HG03103 (cell line): ENCODE data around the gene RUNX2.

Experiments used
- ATAC-seq: cut with Tn5 transposase; IDR thresholded peaks from one replicate; pipeline ENCODE4 v1.9.1; 2021; ENCODE audit warnings: low read depth; ENCODE audit not compliant: unreplicated experiment

RUNX2 gene

DNA sequence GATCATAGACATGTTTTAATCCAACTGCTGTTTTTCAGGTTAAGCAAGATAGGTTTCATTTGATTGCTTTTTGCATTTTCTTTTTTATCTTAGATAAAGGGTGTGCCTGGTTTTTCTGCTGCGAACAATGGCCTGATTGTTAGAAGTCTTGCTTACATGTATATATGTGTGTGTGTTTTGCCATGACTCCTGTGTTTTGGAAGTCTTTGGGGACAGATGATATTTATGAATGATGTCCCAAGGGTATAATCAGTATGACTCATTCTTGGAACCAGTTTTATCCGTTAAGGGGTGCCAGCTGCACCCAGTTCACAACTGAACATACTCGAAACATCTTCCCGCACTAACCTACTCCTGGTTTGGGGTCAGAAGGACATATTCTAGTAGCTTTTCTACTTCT, 279.7 kb downstream of the RUNX2 start:
- no peak for ATAC-seq

DNA sequence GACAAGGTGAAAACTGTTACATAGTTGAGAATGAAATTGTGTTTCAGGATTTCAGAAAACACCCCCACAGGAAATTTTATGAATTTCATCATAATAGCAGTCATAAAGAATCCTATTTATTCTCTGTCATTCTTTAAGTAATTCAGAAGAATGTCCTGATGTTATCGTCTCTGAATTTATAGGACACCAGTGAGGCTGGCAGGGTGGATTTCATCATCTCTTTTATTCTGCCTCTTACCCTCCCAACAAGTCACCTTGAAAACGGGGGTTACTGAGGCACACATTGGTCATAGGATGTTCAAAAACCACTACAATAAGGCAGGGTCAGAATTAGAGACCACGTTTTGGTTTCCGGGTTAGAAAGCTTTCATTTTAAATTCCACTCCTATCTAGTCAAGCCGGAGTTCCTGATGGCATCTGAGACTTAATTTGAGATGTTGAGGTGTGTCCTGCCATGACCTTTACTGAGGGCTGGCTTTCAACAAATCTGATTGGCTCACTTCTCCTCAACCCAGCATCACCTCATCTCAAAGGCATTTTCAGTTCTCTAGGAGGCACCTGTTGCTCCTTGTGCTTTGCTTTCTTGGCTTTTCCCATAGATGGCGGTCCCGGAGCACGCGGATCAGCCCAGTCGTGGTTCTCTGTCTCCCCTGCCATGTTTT, 280.3 kb downstream of the RUNX2 start:
- no peak for ATAC-seq

DNA sequence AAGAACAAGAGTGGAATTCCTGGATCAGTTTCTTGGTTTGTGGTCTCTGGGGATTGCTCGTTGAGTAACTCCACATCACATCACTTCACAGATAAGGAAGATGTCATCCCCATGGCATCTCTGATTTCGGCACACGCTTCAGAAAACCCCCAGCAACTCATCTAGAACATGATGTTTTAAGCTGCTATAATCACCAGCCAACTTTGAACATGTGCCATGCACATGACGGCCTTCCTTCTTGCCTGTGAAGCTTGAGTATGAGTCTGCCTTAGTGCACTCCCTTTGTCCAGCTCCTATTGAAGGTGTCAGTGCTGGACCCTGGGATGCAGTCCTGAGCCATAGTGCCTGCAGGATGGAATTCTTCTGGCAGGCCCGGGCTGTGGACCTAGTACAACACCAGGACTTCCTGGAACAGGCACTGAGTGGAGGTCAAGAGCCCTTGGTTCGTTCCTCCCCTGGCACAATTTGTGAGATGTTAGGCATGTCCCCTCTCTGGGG, 281.1 kb downstream of the RUNX2 start:
- no peak for ATAC-seq

DNA sequence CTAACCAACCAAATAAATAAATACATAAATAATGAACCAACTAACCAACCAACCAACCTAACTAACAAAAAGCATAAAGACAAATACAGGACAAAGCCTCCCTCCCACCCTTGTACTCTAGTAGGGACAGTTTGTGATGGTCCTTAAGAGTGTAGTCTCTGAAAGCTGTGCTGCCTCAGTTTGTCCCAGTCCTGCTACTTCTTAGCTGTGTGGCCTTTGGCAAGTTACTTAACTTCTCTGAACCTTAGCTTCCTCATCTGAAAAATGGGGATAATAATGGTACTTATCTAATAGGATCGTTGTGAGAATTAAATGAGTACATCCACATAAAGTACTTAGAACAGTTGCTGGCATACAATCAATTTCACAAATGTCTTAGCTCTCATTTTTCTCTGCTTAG, 282.2 kb downstream of the RUNX2 start:
- no peak for ATAC-seq

DNA sequence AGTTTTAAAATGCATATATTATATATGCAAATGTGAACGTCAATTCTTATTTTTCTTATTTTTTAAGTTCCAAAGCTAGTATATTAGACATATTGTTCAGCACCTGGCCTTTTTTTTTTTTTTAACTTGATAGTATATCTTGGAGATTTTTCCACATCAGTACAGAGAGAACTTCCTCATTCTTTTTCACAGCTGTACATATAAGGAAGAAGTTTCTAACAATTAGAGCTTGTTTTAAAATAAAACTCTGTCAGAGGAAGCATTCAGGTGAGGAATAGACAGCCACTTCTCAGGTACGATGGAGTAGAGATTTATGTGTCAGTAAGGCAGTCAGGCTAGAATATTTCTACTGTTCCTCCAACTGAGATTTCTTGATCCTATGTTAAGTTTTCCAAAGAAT, 282.7 kb downstream of the RUNX2 start:
- ATAC-seq = no peak

DNA sequence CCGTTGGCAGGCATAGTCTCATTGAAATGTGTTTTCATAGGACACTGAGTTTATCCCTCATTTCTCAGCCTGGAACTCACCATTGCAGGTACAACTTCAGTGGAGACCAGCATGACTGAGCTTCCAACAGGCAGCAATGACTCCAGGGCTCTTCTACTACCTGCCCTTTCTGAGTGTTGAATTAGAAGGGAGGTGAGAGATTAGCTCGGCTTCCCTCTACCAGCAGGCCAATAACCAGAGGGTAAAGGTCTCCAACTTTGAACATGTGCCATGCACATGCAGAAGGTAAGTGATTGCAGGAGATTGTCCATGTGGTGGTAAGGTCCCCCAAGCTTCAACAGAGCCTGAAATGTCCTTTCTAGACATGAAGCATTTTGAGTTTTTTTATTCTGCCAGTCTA, 283.4 kb downstream of the RUNX2 start:
- no peak for ATAC-seq

DNA sequence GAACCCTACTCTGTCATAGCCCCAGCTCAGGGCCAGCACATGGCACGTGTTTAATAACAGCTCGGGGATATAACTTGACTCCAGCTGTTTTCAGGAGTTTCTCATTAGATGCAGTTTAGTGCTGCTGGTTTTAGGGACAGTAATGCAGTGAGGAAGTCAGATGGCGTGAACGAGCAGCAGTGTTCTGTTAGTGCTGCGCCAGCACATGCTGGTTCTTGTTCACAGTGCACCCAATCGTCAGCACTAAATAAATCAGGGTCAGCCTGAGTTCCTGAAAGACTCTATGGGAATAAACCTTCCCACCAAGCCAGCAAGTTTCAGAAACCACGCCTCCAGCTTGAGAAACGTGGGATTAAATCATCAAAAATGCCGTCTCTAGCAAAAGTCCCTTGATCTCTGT, 285.5 kb downstream of the RUNX2 start:
- ATAC-seq = no peak

DNA sequence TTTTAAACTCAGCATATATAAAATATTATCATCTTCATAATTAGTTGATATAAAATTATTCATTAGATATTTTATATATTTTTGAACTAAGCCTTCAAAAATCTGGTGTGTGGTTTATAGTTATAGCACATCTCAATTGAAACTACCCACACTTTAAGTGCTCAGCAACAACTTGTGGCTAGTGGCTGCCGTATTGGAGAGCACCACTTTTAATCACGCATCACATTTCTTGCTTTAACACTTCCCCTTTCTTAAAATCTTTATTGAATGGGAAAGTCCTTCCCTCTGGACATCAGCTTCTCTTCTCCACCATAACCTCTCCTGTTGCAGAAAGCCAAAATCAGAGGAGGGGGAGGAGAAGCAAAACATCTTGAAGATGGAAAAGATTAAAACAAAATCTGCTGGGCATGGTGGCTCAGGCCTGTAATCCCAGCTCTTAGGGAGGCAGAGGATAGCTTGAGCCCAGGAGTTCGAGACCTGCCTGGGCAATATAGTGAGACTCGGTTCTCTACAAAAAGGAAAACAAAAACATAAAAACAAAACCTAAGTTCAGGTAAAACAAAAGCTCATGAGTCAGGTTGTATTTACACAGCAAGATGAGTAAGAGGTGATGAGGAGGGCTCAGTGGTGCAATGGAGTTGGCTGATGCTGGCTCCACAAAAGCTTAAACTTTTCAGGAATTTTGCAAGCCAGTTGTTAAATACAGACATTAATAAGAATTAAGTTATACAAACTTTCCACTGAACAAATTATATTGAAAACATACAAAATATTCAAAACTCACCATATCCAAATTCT, 286.6 kb downstream of the RUNX2 start:
- no peak for ATAC-seq

DNA sequence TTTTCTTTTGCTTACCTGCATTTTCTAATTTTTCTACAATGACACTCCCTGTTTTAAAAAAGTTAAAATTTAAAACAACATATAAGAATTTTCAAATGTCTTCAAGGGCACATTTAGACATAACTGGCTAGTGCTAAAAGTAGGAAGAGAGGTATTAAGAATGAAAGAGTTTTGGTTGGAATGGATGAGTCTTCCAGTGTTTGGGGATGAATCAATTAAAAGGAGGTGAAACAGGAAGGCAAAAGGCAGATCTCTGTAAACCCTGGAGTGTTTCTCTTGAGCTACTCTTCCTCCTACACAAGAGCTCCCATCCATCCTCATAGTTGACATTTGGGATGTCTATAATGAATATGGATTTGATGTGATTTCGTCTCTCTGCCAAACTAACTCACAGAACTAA, 288.1 kb downstream of the RUNX2 start:
- ATAC-seq = no peak

DNA sequence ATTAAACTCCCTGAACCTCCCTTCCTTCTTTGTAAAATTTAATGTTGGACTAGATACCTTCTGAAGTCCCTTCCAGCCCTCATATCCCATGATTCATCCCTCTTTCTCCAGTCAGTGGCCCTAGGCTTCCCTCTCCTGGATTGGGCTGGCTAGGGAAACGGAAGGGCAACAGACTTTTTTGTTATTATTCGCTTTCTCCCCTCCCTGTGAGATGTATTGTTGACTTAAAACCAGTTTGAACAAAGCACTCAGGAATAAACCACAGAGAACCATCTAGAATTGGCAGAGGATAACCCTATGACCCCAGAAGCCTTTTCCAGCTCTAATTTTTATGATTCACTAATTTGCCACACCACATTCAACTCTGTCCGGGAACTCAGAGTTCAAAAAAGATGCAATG, 289.3 kb downstream of the RUNX2 start:
- no peak for ATAC-seq

DNA sequence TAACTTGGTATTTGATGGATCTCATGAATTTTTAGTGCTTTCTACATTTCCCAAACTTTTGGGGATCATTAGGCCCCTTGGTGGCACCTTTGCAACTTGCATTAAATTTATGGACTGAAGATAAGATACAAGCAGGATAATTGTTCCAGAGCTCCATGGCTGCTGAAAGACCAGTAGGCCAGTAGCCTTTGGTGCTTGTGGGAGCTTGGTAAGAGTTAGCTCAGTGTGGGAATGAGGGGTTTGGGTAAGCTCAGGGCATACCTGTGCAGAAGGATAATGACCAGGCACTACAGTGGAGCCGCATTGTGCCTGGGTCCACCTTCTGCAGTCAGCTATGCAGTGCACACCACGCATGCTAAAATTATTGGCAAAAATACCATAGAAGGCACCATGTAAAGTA, 290.1 kb downstream of the RUNX2 start:
- no peak for ATAC-seq

DNA sequence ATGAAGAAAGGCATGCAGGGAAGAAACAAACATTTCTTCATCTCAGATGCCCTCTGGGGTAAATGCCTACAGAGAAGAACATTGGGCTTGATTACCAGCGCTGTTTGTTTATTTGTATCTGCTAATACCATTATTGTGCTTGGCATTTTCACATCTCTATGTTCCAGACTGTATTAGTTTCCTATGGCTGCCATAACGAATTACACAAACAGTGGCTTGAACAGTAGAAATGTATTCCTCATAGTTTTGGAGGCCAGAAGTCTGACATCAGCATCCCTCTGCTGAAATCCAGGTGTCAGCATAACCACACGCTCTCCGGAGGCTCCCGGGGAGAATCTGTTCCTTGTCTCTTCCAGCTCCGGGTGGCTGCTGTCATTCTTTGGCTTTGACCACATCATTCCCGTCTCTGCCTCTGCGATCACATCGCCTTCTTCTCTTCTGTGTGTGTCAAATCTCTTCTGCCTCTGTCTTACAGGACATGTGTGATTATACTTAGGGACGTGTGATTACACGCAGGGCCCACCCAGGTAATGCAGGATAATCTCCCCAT, 291.2 kb downstream of the RUNX2 start:
- no peak for ATAC-seq

DNA sequence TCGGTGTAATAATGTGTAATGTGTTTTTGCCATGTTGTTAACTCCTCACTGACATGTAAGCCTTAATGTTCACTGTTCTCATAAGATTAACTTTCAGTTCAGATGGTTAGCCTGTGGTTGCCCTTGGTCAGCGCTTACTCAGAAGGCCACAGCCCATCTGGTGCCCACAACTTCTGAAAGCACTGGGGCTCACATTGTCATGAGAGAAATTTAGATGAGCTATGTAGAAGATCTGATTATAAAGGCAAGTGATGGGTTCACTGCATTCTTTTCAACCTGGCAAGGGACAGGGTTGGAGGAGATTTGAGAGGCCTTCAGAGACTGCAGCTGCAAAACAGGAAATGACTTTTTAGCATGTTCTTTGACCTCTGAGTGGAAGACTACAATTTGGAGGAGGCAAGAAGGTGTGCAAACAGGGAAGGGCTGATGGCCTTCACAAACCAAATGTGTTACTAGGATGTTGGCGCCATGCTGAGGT, 291.9 kb downstream of the RUNX2 start:
- no peak for ATAC-seq

DNA sequence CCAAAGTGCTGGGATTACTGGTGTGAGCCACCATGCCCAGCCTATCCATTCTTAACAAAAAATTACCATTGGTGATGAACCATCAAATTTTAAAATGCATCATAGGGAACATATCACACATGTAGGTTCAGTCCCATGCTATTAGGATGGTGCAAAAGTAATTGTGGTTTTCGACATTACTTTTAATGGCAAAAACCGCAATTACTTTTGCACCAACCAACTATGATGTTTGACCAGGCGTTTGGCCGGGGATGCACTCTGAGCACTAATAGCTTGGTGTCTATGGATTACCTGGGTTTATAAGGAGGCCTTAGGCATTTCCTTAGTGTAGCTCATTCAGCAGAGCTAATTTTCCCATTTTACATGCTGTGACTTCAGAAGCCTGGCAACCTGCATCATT, 296.1 kb downstream of the RUNX2 start:
- no peak for ATAC-seq

DNA sequence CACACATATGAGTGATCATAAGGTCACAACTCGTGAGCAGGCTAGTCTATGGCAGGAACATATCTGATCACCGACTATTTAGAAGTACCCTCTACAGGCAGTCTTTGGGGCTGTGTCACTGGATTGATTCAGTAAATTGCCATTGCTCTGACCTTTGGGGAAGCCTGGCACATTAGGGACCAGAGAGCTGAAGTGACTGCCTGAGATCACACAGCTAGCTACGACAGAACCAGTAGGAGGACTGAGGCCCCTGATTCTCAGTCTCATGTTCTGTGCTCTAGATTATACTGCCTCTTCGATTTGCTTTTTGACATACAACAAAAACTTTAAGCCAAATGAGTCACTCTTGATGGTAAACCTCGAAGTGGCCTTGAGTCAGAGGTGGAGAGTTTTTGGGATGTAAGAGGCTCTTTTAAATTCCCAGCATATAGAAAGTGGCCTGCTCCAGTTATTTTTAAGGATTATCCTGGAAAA, 297.1 kb downstream of the RUNX2 start:
- no peak for ATAC-seq

DNA sequence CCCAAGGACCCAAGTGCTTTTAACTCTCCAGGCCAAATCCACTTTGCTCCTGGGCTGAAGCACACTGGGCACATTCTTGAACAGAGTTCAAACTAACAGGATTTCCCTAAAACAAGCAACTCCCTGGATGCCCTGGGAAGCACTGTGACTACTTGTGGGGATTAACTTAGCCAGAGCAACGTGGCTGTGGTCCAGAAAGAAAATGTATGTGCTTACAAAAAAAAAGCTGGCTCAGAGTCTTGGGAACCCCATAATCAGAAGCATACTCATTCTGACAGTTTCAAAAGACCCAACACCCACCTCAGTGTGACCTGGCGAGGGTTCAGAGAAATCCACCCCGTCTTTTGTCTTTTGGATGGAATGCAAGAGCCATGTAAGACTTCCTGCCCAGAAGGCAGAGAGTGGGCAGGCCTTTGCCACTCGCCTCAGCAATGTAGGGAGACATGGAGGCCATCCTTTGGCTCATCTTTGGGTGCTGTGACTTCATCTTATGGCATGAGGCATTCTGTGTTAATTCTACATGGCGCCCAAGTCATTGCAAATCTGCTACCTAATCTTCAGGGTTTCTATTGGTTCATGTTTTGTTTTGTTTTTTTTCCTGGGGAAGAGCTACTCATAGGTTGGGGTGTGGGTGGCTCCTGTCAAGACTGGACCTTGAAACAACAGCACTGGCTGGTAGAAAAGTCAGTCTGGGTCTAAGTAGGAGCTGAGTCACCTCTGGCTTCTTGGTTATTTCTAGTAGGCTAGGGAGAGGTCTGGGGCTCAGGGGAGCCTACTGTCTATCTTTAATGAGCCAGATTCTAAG, 298.2 kb downstream of the RUNX2 start:
- no peak for ATAC-seq

DNA sequence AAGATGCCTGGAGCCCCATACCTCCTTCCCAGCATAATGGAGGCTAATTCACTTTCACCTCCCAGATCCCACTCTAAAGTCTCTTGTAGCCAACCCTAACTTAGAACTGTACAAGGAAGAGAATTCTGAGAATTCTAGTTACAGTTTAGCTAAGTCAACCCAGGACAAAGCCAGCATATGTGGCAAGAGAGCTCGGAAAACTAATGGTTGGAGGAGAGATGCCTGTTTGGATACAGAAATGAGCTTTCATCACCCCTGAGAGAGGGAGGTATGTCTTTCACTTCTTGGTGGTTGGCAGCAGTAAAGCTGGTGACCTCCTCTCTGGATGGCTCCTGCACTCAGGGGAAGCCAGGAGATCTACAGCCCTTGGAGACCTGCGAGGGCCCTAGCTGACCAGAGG, 302.2 kb downstream of the RUNX2 start:
- ATAC-seq = no peak

DNA sequence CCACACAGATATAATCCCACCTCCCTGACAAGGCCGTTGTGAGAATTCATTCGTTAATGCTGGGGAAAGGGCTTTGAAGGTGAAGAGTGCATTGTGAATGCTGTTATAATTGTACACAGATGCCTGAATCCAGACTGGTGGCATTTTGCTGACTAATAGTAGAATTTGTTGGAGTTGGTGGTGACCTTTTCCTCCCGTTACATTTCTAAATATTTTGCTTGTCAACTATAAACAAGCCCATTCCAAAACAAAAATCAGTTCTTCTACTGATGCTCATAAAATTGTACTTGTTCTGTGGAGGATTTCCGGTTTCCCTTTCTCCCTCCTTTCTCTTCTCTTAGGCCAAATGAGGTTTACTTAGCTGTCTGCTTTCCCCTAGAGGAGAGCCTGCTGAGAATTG, 302.7 kb downstream of the RUNX2 start:
- no peak for ATAC-seq

DNA sequence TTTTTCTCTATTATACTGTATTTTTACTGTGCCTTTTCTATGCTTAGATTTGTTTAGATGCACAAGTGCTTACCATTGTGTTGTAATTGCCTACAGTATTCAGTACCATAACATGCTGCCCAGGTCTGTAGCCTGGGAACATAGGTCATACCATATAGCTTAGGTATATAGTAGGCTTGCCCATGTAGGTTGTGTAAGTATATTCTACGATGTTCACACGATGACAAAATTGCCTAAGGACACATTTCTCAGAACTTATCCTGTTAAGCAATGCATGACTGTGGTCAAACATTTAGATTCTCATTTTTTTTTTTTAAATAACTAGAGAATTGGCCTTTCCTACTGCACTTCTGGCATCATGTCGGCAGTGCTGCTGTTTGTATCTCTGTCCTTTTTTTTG, 303.3 kb downstream of the RUNX2 start:
- ATAC-seq = no peak

DNA sequence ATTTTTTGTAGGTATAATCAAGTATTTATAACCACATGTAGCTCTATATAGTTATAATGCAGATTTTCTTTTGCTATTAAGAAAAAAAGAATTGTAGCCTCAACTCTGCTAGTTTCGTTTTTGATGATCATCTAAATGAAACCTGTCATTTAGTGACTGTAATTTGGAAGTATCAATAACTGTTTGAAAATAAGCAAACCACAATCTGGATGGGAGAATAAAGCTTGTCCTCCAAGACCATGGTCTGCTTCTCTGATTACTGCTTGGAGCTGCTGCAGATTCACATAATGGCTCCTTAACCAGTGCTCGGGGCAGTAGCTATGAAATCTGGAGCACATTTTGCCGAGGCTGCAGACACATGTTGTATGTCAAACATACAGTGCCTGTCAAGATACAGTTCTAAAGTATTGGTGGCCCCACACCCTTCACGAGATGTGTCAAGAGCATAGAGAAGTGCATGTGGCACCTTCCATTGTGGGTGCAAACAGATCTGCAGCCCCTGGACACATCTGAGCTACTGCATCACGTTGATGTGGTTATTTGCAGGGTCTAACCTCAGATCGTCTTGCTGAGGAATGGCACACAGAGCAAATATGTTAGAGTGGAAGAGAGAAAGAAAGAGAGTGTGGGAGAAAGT, 305.3 kb downstream of the RUNX2 start:
- ATAC-seq = no peak
